ENCODE data around the gene MRM3.
"Not testable (repeated sequence)": the region's sequence is repeated elsewhere in the genome, so short reads cannot be mapped to it uniquely, and the experiment has no call there.

MRM3 gene

DNA sequence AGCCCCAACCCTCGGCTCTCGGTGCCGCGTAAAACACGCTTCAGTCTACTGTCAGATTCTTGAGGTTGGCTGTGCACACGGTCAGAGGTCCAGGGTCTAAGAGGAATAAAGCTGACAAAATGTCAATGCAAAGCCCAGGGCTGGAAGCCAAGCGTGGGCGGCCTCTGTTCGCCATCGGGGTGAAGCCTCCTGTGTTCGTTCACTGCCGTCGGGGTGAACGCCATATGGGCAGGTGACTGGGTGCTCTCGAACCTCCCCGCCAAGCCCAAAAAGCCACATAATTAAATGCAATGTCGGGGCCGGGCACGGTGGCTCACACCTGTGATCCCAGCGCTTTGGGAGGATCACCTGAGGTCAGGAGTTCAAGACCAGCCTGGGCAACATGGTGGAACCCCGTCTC lies 44.6 kb downstream of the MRM3 start:
- DNase-seq (ENCODE audit: low spot score), result no peak

DNA sequence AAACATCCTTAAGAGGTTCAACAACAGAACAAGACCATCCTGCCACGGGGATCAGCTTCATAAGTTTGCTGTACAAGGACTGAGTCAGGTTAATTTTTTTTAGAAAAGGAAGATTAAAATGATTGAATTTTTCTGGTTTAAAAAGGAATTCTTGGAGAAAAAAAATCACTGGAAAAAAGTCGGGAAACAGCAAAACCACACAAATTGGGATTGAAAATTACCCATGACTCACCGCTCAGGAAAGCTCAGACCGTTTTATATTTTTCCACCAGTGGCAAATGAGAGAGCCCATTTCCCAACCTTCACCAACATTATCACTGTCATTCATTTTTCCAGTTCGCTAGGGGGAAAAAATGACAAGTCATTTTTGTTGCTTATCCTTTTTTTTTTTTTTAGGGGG lies 46.6 kb downstream of the MRM3 start:
- DNase-seq (ENCODE audit: low spot score), result no peak

- DNase-seq (ENCODE audit: low spot score), result not testable (repeated sequence)
These were observed 47.5 kb downstream of the MRM3 start for GRCh38 chr17:829614-830013.

DNA sequence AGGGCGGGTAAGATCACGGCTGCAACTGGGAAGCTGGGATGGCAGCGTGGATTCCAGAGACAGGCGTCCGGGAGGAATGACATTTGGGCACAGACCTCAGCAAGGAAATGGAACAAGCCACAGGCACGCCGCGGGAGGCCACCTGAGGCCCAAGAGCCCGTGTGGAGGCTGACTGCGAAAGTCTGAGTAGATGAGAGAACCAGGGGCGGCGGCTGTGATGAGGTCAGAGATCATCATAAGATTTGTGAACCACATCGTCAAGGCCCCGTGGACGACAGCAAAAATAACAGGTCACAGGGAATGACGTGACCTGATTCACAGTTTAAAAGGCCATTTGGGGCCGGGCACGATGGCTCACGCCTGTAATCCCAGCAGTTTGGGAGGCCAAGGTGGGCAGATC lies 48.2 kb downstream of the MRM3 start:
- DNase-seq (ENCODE audit: low spot score), result no peak

GRCh38 chr17:830950-831349 lies 48.8 kb downstream of the MRM3 start:
- DNase-seq (ENCODE audit: low spot score), result no peak

DNA sequence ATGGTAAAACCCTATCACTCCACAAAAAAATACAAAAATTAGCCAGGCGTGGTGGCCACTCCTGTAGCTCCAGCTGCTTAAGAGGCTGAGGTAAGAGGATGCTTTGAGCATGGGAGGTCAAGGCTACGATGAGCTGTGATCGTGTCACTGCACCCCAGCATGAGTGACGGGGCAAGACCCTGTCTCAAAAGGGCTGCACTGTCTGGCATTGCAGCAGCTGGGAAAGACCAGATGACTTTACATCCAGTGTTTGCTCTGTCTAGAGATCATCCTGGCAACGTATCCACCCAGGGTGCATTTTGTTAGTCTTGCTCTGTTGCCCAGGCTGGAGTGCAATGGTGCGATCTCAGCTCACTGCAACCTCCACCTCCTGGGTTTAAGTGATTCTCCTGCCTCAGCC lies 52.0 kb downstream of the MRM3 start:
- no peak for DNase-seq (ENCODE audit: low spot score)

GRCh38 chr17:835263-835662 lies 53.1 kb downstream of the MRM3 start:
- DNase-seq (ENCODE audit: low spot score), result peak; percentile 90

DNA sequence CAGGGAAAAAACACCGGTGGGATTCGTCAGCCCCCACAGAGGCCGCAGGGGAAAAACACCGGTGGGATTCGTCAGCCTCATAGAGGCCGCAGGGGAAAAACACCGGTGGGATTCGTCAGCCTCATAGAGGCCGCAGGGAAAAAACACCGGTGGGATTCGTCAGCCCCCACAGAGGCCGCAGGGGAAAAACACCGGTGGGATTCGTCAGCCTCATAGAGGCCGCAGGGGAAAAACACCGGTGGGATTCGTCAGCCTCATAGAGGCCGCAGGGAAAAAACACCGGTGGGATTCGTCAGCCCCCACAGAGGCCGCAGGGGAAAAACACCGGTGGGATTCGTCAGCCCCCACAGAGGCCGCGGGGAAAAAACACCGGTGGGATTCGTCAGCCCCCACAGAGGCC lies 53.6 kb downstream of the MRM3 start:
- DNase-seq (ENCODE audit: low spot score), result not testable (repeated sequence)

DNA sequence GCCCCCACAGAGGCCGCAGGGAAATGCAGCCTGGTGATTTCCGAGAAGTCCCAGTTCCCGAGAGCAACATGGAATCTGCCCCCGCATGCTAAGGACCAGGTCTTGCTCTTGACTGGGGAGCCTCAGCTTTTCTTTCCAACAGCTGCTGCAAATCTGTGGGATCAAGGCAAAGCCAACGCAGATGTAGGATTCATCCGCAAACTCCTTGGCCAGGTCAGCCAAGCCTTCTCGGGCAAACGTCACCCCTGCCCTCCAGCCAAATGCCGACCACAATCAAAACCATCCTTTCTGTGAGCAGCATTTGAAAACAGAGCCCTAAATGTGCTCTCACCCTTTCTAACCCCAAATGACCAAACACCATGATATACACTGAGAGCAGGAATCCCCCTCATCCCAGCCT lies 54.0 kb downstream of the MRM3 start:
- peak; percentile 75 for DNase-seq (ENCODE audit: low spot score)

- DNase-seq (ENCODE audit: low spot score), result no peak
These were observed 56.3 kb downstream of the MRM3 start for GRCh38 chr17:838486-838885.

DNA sequence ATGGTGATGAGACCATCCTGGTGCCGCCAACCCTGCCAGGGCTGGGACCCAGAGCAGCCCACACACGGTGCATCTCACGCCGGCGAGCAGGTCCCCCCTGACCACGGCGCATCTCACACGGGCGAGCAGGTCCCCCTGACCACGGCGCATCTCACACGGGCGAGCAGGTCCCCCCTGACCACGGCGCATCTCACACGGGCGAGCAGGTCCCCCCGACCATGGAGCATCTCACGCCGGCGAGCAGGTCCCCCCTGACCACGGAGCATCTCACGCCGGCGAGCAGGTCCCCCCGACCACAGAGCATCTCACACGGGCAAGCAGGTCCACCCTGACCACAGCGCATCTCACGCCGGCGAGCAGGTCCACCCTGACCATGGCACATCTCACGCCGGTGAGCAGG lies 59.2 kb downstream of the MRM3 start:
- DNase-seq (ENCODE audit: low spot score), result no peak

Measured in AG20443 (cell line).